ENCODE results near the gene MAFB.

DNA sequence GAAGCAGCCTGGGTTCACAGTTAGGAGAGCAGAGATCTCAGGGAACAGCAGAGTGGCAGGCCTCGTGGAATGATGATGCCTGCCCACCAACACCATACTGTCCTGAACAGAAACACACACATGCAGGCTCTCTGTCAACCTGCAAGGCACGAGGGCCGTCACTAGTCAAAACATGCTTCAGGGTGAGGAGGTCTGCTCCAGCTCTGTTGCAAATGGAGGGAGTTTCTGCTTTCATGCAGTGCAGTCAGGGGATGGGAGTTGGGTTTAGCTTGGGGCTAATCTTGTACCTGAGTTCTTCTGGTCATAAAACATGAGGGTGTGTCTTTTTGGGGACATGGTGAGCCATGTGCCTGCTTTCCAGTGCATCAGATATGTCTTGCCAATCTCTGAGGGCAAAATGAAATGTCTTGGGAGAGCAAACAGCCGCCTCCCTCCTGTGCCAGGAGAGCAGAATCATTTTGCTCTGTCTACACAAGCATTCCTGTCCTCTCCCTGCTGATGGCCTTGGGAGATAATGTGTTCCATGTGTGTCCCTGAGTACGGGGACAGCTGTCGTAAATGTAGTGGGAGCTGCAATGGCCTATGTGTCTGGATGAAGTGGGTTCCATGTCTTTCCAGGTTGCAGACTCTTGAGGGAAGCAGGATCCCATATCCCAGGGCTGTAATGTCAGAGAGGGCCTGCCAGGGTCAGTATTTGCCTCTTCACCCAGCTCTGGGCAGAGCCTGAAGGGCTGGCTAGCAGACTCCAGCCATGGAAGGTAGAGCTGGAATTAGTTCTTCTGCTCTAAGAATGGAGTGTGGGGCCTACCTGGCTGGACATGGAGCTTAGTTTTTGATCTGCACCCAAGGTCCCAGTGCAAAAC, 40.6 kb downstream of the MAFB start:
- TF ChIP-seq, protein P1, sequence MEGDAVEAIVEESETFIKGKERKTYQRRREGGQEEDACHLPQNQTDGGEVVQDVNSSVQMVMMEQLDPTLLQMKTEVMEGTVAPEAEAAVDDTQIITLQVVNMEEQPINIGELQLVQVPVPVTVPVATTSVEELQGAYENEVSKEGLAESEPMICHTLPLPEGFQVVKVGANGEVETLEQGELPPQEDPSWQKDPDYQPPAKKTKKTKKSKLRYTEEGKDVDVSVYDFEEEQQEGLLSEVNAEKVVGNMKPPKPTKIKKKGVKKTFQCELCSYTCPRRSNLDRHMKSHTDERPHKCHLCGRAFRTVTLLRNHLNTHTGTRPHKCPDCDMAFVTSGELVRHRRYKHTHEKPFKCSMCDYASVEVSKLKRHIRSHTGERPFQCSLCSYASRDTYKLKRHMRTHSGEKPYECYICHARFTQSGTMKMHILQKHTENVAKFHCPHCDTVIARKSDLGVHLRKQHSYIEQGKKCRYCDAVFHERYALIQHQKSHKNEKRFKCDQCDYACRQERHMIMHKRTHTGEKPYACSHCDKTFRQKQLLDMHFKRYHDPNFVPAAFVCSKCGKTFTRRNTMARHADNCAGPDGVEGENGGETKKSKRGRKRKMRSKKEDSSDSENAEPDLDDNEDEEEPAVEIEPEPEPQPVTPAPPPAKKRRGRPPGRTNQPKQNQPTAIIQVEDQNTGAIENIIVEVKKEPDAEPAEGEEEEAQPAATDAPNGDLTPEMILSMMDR (IDR thresholded peaks at IDR 0.05; ENCODE audit: insufficient read depth, low read length, poor library complexity, severe bottlenecking) = no peak
- TF ChIP-seq EZH2phosphoT487 (conservative IDR thresholded peaks at IDR 0.05; ENCODE audit: low read length) = no peak
